K562 (cell line): ENCODE results near the gene SLC37A2. TPM values are rescaled to one million over a fixed set of nuclear protein-coding genes. Genes with fewer than 3 reads are reported as not detected.

Experiments
- ATAC-seq: fragments of 200-7000 bp; cut with Tn5 transposase; 3 replicates; pipeline ENCODE4 v1.9.1; 2020; ENCODE audit warnings: moderate library complexity
- BruUV-seq: library from RNA; stranded (reverse); fragments of 400-500 nt; replicated peaks from 2 replicates; lab custom pipeline; 2021; lab: Mats Ljungman, UMichigan
- CTCF ChIA-PET: fragments of 300-600 bp; formaldehyde crosslinking; extraction: SDS; loops from one replicate; lab custom pipeline; 2021; ENCODE audit warnings: low intra/inter-chr PET ratio; lab: Yijun Ruan, JAX
- POLR2A ChIA-PET: fragments of 300-600, 350-650 bp; sonication (Branson Sonifier 250); formaldehyde crosslinking; extraction: SDS; loops from one replicate; lab custom pipeline; 2021; ENCODE audit warnings: antibody characterized with exemption, inconsistent platforms; lab: Yijun Ruan, JAX
- DNase-seq, 4 experiments: peaks; one replicate each; pipeline versions ENCODE4 v3.0.0 to v3.0.0-alpha.2; 2011 to 2018; ENCODE audit warnings: low spot score in 3 of 4, mixed read lengths in 3 of 4; ENCODE audit errors: extremely low read depth in 1 of 4
- FAIRE-seq: peaks from 2 replicates; lab custom pipeline; 2011; peaks lifted over from hg19 to GRCh38; lab: Jason Lieb, UNC
- H2AFZ ChIP-seq: 2 replicates; pipeline ENCODE4 v1.6.0; 2011; ENCODE audit warnings: low read depth, low read length, control low read depth, inconsistent platforms
- H3K27ac ChIP-seq: fragments of 200-600 bp; 3 replicates; pipeline ENCODE4 v1.8.0; 2011; ENCODE audit warnings: low read depth, mild to moderate bottlenecking, control low read depth, inconsistent platforms, low read length, moderate library complexity, mixed read lengths; ENCODE audit errors: extremely low read depth
- H3K27me3 ChIP-seq, 2 experiments: fragments of 300-600 bp in 1 of 2; 2 replicates in 1 of 2; 3 replicates in 1 of 2; pipeline versions ENCODE4 v1.6.0 to v1.8.0; 2011; ENCODE audit warnings: inconsistent platforms in 2 of 2, low read length in 2 of 2, mild to moderate bottlenecking in 1 of 2, mixed read lengths in 1 of 2, moderate library complexity in 1 of 2; ENCODE audit not compliant: control insufficient read depth in 2 of 2, insufficient read depth in 2 of 2
- H3K36me3 ChIP-seq: fragments of 300-600 bp; 3 replicates; pipeline ENCODE4 v1.8.0; 2011; ENCODE audit warnings: mild to moderate bottlenecking, low read length, inconsistent platforms; ENCODE audit not compliant: control insufficient read depth, insufficient read depth
- H3K4me1 ChIP-seq, 2 experiments: fragments of 200-600 bp in 1 of 2; replicated peaks in 1 of 2; 2 replicates in 1 of 2; 3 replicates in 1 of 2; pipeline versions ENCODE4 v1.5.1 to v1.8.0; 2011; ENCODE audit warnings: inconsistent platforms in 2 of 2, low read length in 2 of 2, mild to moderate bottlenecking in 1 of 2, mixed read lengths in 1 of 2, moderate library complexity in 1 of 2; ENCODE audit not compliant: control insufficient read depth in 2 of 2, insufficient read depth in 2 of 2
- H3K4me2 ChIP-seq: 2 replicates; pipeline ENCODE4 v1.6.1; 2011; ENCODE audit warnings: low read length, control low read depth, inconsistent platforms, mixed read lengths; ENCODE audit not compliant: insufficient read depth
- H3K4me3 ChIP-seq: fragments of 200-600 bp; sonication (generic), shearing (Covaris generic); 2 replicates; pipeline ENCODE4 v1.5.1; 2016; ENCODE audit warnings: control low read depth, inconsistent platforms
- H3K79me2 ChIP-seq: fragments of 200-600 bp; 3 replicates; pipeline ENCODE4 v1.8.0; 2011; ENCODE audit warnings: low read length, inconsistent platforms; ENCODE audit not compliant: control insufficient read depth, insufficient read depth
- H3K9ac ChIP-seq, 2 experiments: 2 replicates each; pipeline versions ENCODE4 v1.6.0 to v1.6.1; 2011; ENCODE audit warnings: low read depth in 2 of 2, low read length in 2 of 2, control low read depth in 1 of 2, inconsistent platforms in 1 of 2, mild to moderate bottlenecking in 1 of 2, mixed read lengths in 1 of 2; ENCODE audit not compliant: insufficient read depth in 1 of 2
- H3K9me1 ChIP-seq: one replicate; pipeline ENCODE4 v1.6.0; 2011; ENCODE audit warnings: inconsistent platforms, mild to moderate bottlenecking, low read length, moderate library complexity; ENCODE audit not compliant: control insufficient read depth, insufficient read depth
- H3K9me3 ChIP-seq: replicated peaks from 2 replicates; pipeline ENCODE4 v1.5.1; 2011; ENCODE audit warnings: low read depth, low read length, inconsistent platforms; ENCODE audit not compliant: control insufficient read depth, insufficient read depth
- H4K20me1 ChIP-seq: replicated peaks from 2 replicates; pipeline ENCODE4 v1.6.1; 2011; ENCODE audit warnings: low read length, inconsistent platforms, mixed read lengths; ENCODE audit not compliant: control insufficient read depth, insufficient read depth
- ASH1L ChIP-seq: fragments of 450-650 bp; IDR thresholded peaks from 2 replicates; pipeline ENCODE4 v1.6.1; 2018; ENCODE audit warnings: borderline replicate concordance, mild to moderate bottlenecking, low read depth; ENCODE audit not compliant: partially characterized antibody
- CTCF ChIP-seq, 3 experiments: IDR thresholded peaks in 2 of 3; conservative IDR thresholded peaks in 1 of 3; 2 replicates each; pipeline ENCODE4 v1.5.1; 2011 to 2012; ENCODE audit warnings: low read length in 3 of 3, mild to moderate bottlenecking in 3 of 3, control low read depth in 2 of 3, improper control_type of control experiment in 1 of 3, inconsistent platforms in 1 of 3, low read depth in 1 of 3, mixed read lengths in 1 of 3, moderate library complexity in 1 of 3; ENCODE audit not compliant: insufficient read depth in 2 of 3
- ESRRA ChIP-seq: fragments of 450-650 bp; IDR thresholded peaks from 2 replicates; pipeline ENCODE4 v1.6.1; 2014; ENCODE audit warnings: low read depth, mild to moderate bottlenecking, moderate library complexity, borderline replicate concordance
- FOXO4 ChIP-seq: fragments of 450-650 bp; formaldehyde crosslinking; IDR thresholded peaks from 2 replicates; pipeline ENCODE4 v1.4.0; 2020; ENCODE audit warnings: mild to moderate bottlenecking, moderate library complexity
- NFIC ChIP-seq: fragments of 450-650 bp; IDR thresholded peaks from 2 replicates; pipeline ENCODE4 v1.6.1; 2017; ENCODE audit warnings: mild to moderate bottlenecking, inconsistent platforms
- NR0B1 ChIP-seq: fragments of 450-650 bp; IDR thresholded peaks from one replicate; pipeline ENCODE4 v1.6.1; 2018; ENCODE audit warnings: mild to moderate bottlenecking, moderate library complexity; ENCODE audit not compliant: partially characterized antibody
- RAD21 ChIP-seq, 2 experiments: fragments of 250-450 bp in 1 of 2; fragments of 450-650 bp in 1 of 2; sonication (Bioruptor Pico) in 1 of 2; formaldehyde crosslinking in 1 of 2; IDR thresholded peaks in 1 of 2; conservative IDR thresholded peaks in 1 of 2; 2 replicates each; pipeline versions ENCODE4 v1.4.0 to v1.8.0; 2020 to 2022; ENCODE audit warnings: mild to moderate bottlenecking in 2 of 2, moderate library complexity in 1 of 2
- RCOR1 ChIP-seq, 2 experiments: IDR thresholded peaks; 2 replicates each; pipeline ENCODE4 v1.6.1; 2012; ENCODE audit warnings: low read depth in 2 of 2, low read length in 2 of 2, borderline replicate concordance in 1 of 2, improper control_type of control experiment in 1 of 2
- SMC3 ChIP-seq: conservative IDR thresholded peaks from 2 replicates; pipeline ENCODE4 v1.6.1; 2011; ENCODE audit warnings: low read depth, low read length, improper control_type of control experiment; ENCODE audit not compliant: insufficient read depth
- ZBTB33 ChIP-seq: sonication (generic); formaldehyde crosslinking; IDR thresholded peaks from 2 replicates; pipeline ENCODE4 v1.8.1; 2023; ENCODE audit warnings: mild to moderate bottlenecking, missing genetic modification reagents
- ZNF277 ChIP-seq: fragments of 250-450 bp; sonication (Bioruptor Pico); IDR thresholded peaks from 2 replicates; pipeline ENCODE4 v1.8.0; 2022; ENCODE audit warnings: inconsistent platforms, mild to moderate bottlenecking, moderate library complexity, borderline replicate concordance
- WGBS: fragments of 100-300 bp; shearing (Covaris generic); methylation state at CpG from one replicate; pipeline ENCODE4 v1.1.6; 2016; ENCODE audit warnings: low coverage, mixed read lengths; ENCODE audit not compliant: insufficient coverage; ENCODE audit errors: missing lambda C conversion rate; 5-methylcytosine and 5-hydroxymethylcytosine counted together
- in situ Hi-C: fragments of 300-500 bp; cut with MboI; formaldehyde crosslinking; loops from 4 replicates; pipeline ENCODE4 v1.15.0; 2018; ENCODE audit warnings: inconsistent platforms, mixed read lengths
- intact Hi-C: fragments of 100-400 bp; cut with micrococcal nuclease; formaldehyde crosslinking; loops from 2 replicates; pipeline ENCODE4 v1.14.2; 2022
- polyA plus RNA-seq, 8 experiments: library from polyadenylated mRNA; depleted of rRNA in 4 of 8; stranded (reverse) in 5 of 8; unstranded in 3 of 8; fragments of >200 nt; fragmentation: Nextera tagmentation in 2 of 8; fragmentation: Illumina TruSeq in 1 of 8; extraction: Ambion mirVana in 2 of 8; extraction: Trizol in 1 of 8; gene quantifications; 2 replicates each; pipeline versions ENCODE4 v1.2.1 to v1.2.3, GENCODE V29; 2011 to 2014; ENCODE audit warnings: inconsistent platforms in 1 of 8, missing spikeins in 1 of 8
- total RNA-seq, 7 experiments: library from RNA; depleted of rRNA in 6 of 7; stranded (reverse); fragments of >200 nt in 6 of 7; fragmentation: Illumina TruSeq in 2 of 7; extraction: Trizol in 2 of 7; gene quantifications; 2 replicates each; pipeline versions ENCODE4 v1.2.1 to v1.2.3, GENCODE V29; 2011 to 2021; ENCODE audit warnings: low replicate concordance in 1 of 7

The SLC37A2 gene
- total and polyA plus RNA-seq, 9 of the 15 experiments (the other 6 are each of a cell fraction or from before 2014, with no cell fraction given) = 0.01 to 1.2 (median 0.52) TPM

GRCh38 chr11:125114518-125114917, 51.4 kb downstream of the SLC37A2 start:
- ATAC-seq (peak; percentile 11; the same call in 2 of the 3 replicates), DNase-seq (peak in 2 of 4 experiments; percentile 17 to 60), FAIRE-seq (peak; percentile 79)
- H3K4me3 ChIP-seq = no peak overlapping the region
- no peak overlapping the region for H3K27ac ChIP-seq
- H3K4me2 ChIP-seq = no peak overlapping the region
- H3K4me1 ChIP-seq = peaks cover 0 to 6% of the 10 kb centered on the region in 2 experiments; a peak in 2 of 5 replicates
- no peaks in the 10 kb centered on the region for H3K9me3 ChIP-seq
- H4K20me1 ChIP-seq = no peaks in the 10 kb centered on the region
- H3K27me3 ChIP-seq = peaks cover 4% of the 10 kb centered on the region in 2 experiments; a peak in 3 of 5 replicates
- no peak overlapping the region for H3K9ac ChIP-seq
- ChIA-PET CTCF (interaction anchor here (1.3 kb wide), 1 partner anchor 152 kb away, joined by 4 read pairs; no protein-coding TSS in a partner anchor), POLR2A (no interaction called here)
- intact Hi-C loops (no loop called here), in situ Hi-C loops (loop anchor here (10.0 kb wide), 1 partner anchor 150 kb away; no protein-coding TSS in a partner anchor)
- BruUV-seq = no TSS peak
- WGBS = 14% methylated on average over 8 of the region's 8 CpGs
- H3K9me1 ChIP-seq = no peaks in the 10 kb centered on the region
- H3K79me2 ChIP-seq = peaks cover 10% of the 10 kb centered on the region; the same call in 2 of the 3 replicates
- H2AFZ ChIP-seq = no peak overlapping the region
- H3K36me3 ChIP-seq = no peaks in the 10 kb centered on the region
- no peak for TF ChIP-seq ASH1L
- TF ChIP-seq RAD21 (CRISPR knock-in tag; conservative IDR thresholded peaks at IDR 0.05 in 1 of 2, IDR thresholded peaks at IDR 0.05 in 1 of 2) = peak in 1 of 2 experiments; percentile 60; a peak in 2 of 4 replicates
- TF ChIP-seq CTCF (IDR thresholded peaks at IDR 0.05 in 2 of 3, conservative IDR thresholded peaks at IDR 0.05 in 1 of 3; ENCODE audit: insufficient read depth in 2 of 3, low read depth in 1 of 3, low read length in 3 of 3) = peak; percentile 56 to 66 (median 66); a peak in 5 of 6 replicates
- peak; percentile 35; the same call in 1 of the 2 replicates for TF ChIP-seq SMC3
- peak; percentile 79 for TF ChIP-seq ESRRA
- 0 out of 2 replicates have a peak, but pooled peaks have one; percentile 13 for TF ChIP-seq ZBTB33 (CRISPR knock-in tag)
- no peak for TF ChIP-seq FOXO4 (CRISPR knock-in tag)
- no peak for TF ChIP-seq NR0B1
- TF ChIP-seq RCOR1 (IDR thresholded peaks at IDR 0.05; ENCODE audit: borderline replicate concordance in 1 of 2, low read depth in 2 of 2, low read length in 2 of 2) = 0 out of 4 replicates have a peak, but pooled peaks of 1 of the 2 experiments have one; percentile 10
- no peak for TF ChIP-seq ZNF277 (CRISPR knock-in tag)
- TF ChIP-seq NFIC = peak; percentile 18; the same call in 1 of the 2 replicates
